DOHH2 (cell line): ENCODE results near the gene RNU6-7.

Experiments used
- CTCF ChIP-seq: fragments of 200-600 bp; sonication (generic); IDR thresholded peaks from one replicate; pipeline ENCODE4 v1.5.1; 2014; ENCODE audit warnings: antibody characterized with exemption, mild to moderate bottlenecking, low read depth, low read length; ENCODE audit not compliant: poor library complexity, severe bottlenecking
- EZH2phosphoT487 ChIP-seq: fragments of 200-600 bp; sonication (generic); IDR thresholded peaks from 2 replicates; pipeline ENCODE4 v1.6.1; 2017; ENCODE audit warnings: borderline replicate concordance, mild to moderate bottlenecking, antibody characterized with exemption, low read length, moderate library complexity, mixed read lengths

- TF ChIP-seq CTCF (no peak), EZH2phosphoT487 (no peak)
These were observed 33.9 kb upstream of the RNU6-7 start for GRCh38 chr14:32167907-32168306.
